GM12878 (cell line): ENCODE data around the gene PLEKHA1. TPM values are rescaled to one million over a fixed set of nuclear protein-coding genes. Genes with fewer than 3 reads are reported as not detected.

Experiments used
- ATAC-seq: fragments of 200-7000 bp; cut with Tn5 transposase; 3 replicates; pipeline ENCODE4 v1.9.1; 2020; ENCODE audit warnings: mild to moderate bottlenecking, moderate library complexity
- BruUV-seq: library from RNA; stranded (reverse); fragments of 400-500 nt; replicated peaks from 2 replicates; lab custom pipeline; 2021; lab: Mats Ljungman, UMichigan
- CTCF ChIA-PET: fragments of 300-600 bp; sonication (Branson Sonifier 250); formaldehyde crosslinking; extraction: SDS; loops from one replicate; lab custom pipeline; 2021; ENCODE audit warnings: inconsistent platforms; lab: Yijun Ruan, JAX
- POLR2A ChIA-PET: fragments of 350-600 bp; formaldehyde crosslinking; extraction: SDS; loops from one replicate; lab custom pipeline; 2021; ENCODE audit warnings: inconsistent platforms; lab: Charles Lee
- RAD21 ChIA-PET: fragments of 300-600 bp; sonication (Branson Sonifier 250); formaldehyde crosslinking; loops from one replicate; lab custom pipeline; 2023; ENCODE audit warnings: antibody characterized with exemption; ENCODE audit not compliant: unreplicated experiment; lab: Charles Lee
- SMC1A ChIA-PET: fragments of 300-600 bp; sonication (Branson Sonifier 250); formaldehyde crosslinking; loops from one replicate; lab custom pipeline; 2023; ENCODE audit not compliant: unreplicated experiment, uncharacterized antibody; lab: Charles Lee
- DNase-seq: peaks from one replicate; pipeline ENCODE4 v3.0.0-alpha.2; 2011; ENCODE audit warnings: low read depth, low spot score
- FAIRE-seq: peaks from 3 replicates; lab custom pipeline; 2011; peaks lifted over from hg19 to GRCh38; lab: Jason Lieb, UNC
- H2AFZ ChIP-seq: 2 replicates; pipeline ENCODE4 v1.6.0; 2011; ENCODE audit warnings: low read depth, low read length, control low read depth; ENCODE audit not compliant: control insufficient read depth
- H3K27ac ChIP-seq: 2 replicates; pipeline ENCODE4 v1.5.1; 2011; ENCODE audit warnings: control low read depth; ENCODE audit not compliant: control insufficient read depth, insufficient read depth
- H3K27me3 ChIP-seq, 2 experiments: replicated peaks in 1 of 2; 2 replicates each; pipeline versions ENCODE4 v1.6.0 to v1.6.1; 2011; ENCODE audit warnings: low read length in 1 of 2; ENCODE audit not compliant: control insufficient read depth in 2 of 2, insufficient read depth in 2 of 2
- H3K36me3 ChIP-seq, 2 experiments: 2 replicates each; pipeline ENCODE4 v1.5.1; 2011; ENCODE audit warnings: low read length in 1 of 2; ENCODE audit not compliant: control insufficient read depth in 2 of 2, insufficient read depth in 2 of 2
- H3K4me1 ChIP-seq: 2 replicates; pipeline ENCODE4 v1.6.1; 2011; ENCODE audit warnings: mild to moderate bottlenecking, low read length, moderate library complexity, mixed read lengths; ENCODE audit not compliant: control insufficient read depth, insufficient read depth
- H3K4me2 ChIP-seq: 2 replicates; pipeline ENCODE4 v1.6.0; 2011; ENCODE audit warnings: control low read depth; ENCODE audit not compliant: control insufficient read depth, insufficient read depth
- H3K4me3 ChIP-seq: fragments of 200-600 bp; sonication (generic); 2 replicates; pipeline ENCODE4 v1.5.1; 2016
- H3K79me2 ChIP-seq: 2 replicates; pipeline ENCODE4 v1.6.0; 2011; ENCODE audit warnings: low read length; ENCODE audit not compliant: control insufficient read depth, insufficient read depth
- H3K9ac ChIP-seq: 2 replicates; pipeline ENCODE4 v1.8.0; 2011; ENCODE audit warnings: low read length, control low read depth, mixed read lengths; ENCODE audit not compliant: control insufficient read depth, insufficient read depth
- H3K9me3 ChIP-seq: replicated peaks from 3 replicates; pipeline ENCODE4 v1.5.1; 2011; ENCODE audit warnings: mild to moderate bottlenecking, low read length; ENCODE audit not compliant: control insufficient read depth, insufficient read depth
- H4K20me1 ChIP-seq: 2 replicates; pipeline ENCODE4 v1.6.0; 2011; ENCODE audit not compliant: control insufficient read depth, insufficient read depth
- CREB1 ChIP-seq: IDR thresholded peaks from 2 replicates; pipeline ENCODE4 v1.6.1; 2012; ENCODE audit warnings: low read depth, mild to moderate bottlenecking, inconsistent platforms
- EED ChIP-seq: sonication (generic); IDR thresholded peaks from 2 replicates; pipeline ENCODE4 v1.6.1; 2016; ENCODE audit warnings: antibody characterized with exemption, low read depth
- EZH2 ChIP-seq: IDR thresholded peaks from 2 replicates; pipeline ENCODE4 v1.6.1; 2012; ENCODE audit warnings: low read depth, mild to moderate bottlenecking, control low read depth, inconsistent platforms, low read length, borderline replicate concordance; ENCODE audit not compliant: control insufficient read depth
- FOS ChIP-seq: IDR thresholded peaks from 3 replicates; pipeline ENCODE4 v1.6.1; 2011; ENCODE audit warnings: borderline replicate concordance; ENCODE audit not compliant: insufficient read length; ENCODE audit errors: extremely low read depth
- GABPA ChIP-seq: IDR thresholded peaks from 2 replicates; pipeline ENCODE4 v1.6.1; 2014; ENCODE audit warnings: antibody characterized with exemption, low read depth, mild to moderate bottlenecking, inconsistent platforms
- MEF2B ChIP-seq: fragments of 450-650 bp; IDR thresholded peaks from 2 replicates; pipeline ENCODE4 v1.6.1; 2018; ENCODE audit warnings: mild to moderate bottlenecking, moderate library complexity; ENCODE audit not compliant: partially characterized antibody, poor library complexity, severe bottlenecking
- MYC ChIP-seq: IDR thresholded peaks from 2 replicates; pipeline ENCODE4 v1.6.1; 2011; ENCODE audit warnings: mild to moderate bottlenecking, low read length, moderate library complexity, inconsistent platforms; ENCODE audit not compliant: insufficient read depth, insufficient replicate concordance, insufficient read length, severe bottlenecking
- NFYA ChIP-seq: IDR thresholded peaks from 2 replicates; pipeline ENCODE4 v1.6.1; 2011; ENCODE audit warnings: low read depth, mild to moderate bottlenecking, low read length, improper control_type of control experiment, borderline replicate concordance
- PAX5 ChIP-seq: IDR thresholded peaks from 2 replicates; pipeline ENCODE4 v1.6.1; 2011; ENCODE audit warnings: low read depth, low read length, borderline replicate concordance
- SMAD1 ChIP-seq: fragments of 450-650 bp; IDR thresholded peaks from 2 replicates; pipeline ENCODE4 v1.6.1; 2018; ENCODE audit warnings: mild to moderate bottlenecking, low read depth; ENCODE audit not compliant: partially characterized antibody
- SREBF1 ChIP-seq: IDR thresholded peaks from 2 replicates; pipeline ENCODE4 v1.6.1; 2012; ENCODE audit warnings: mild to moderate bottlenecking, low read length
- ZBTB33 ChIP-seq: fragments of 450-650 bp; IDR thresholded peaks from 2 replicates; pipeline ENCODE4 v1.6.1; 2017; ENCODE audit warnings: mild to moderate bottlenecking
- ZNF217 ChIP-seq: fragments of 450-650 bp; IDR thresholded peaks from 2 replicates; pipeline ENCODE4 v1.6.1; 2017; ENCODE audit warnings: antibody characterized with exemption, mild to moderate bottlenecking
- ZZZ3 ChIP-seq: IDR thresholded peaks from 2 replicates; pipeline ENCODE4 v1.6.1; 2011; ENCODE audit warnings: low read depth; ENCODE audit not compliant: control insufficient read depth, insufficient read length
- WGBS: methylation state at CpG from one replicate; pipeline ENCODE4 v1.1.6; 2016; ENCODE audit warnings: low lambda C conversion rate; ENCODE audit not compliant: insufficient replicate concordance, insufficient coverage; ENCODE audit errors: missing lambda C conversion rate; 5-methylcytosine and 5-hydroxymethylcytosine counted together
- in situ Hi-C: fragments of 300-500 bp; cut with MboI; formaldehyde crosslinking; loops from 9 replicates; pipeline ENCODE4 v1.14.3; 2018; ENCODE audit warnings: mixed read lengths
- intact Hi-C: fragments of 100-400 bp; cut with micrococcal nuclease; formaldehyde crosslinking; loops from one replicate; pipeline ENCODE4 v1.14.2; 2022; ENCODE audit not compliant: unreplicated experiment
- polyA plus RNA-seq, 11 experiments: library from polyadenylated mRNA; depleted of rRNA in 4 of 11; unstranded in 6 of 11; stranded (reverse) in 5 of 11; fragments of >200 nt; fragmentation: Nextera tagmentation in 4 of 11; fragmentation: Illumina TruSeq in 1 of 11; extraction: Ambion mirVana in 4 of 11; extraction: Trizol in 1 of 11; gene quantifications; 1 replicate in 1 of 11; 2 replicates in 10 of 11; pipeline versions ENCODE4 v1.2.1 to v1.2.3, GENCODE V29; 2011 to 2016; ENCODE audit warnings: inconsistent platforms in 2 of 11, missing spikeins in 2 of 11, low read depth in 1 of 11
- total RNA-seq, 4 experiments: library from RNA; depleted of rRNA in 3 of 4; stranded (reverse); fragments of >200 nt in 3 of 4; fragmentation: Illumina TruSeq in 1 of 4; extraction: Trizol in 1 of 4; gene quantifications; 2 replicates each; pipeline versions ENCODE4 v1.2.1 to v1.2.3, GENCODE V29; 2013 to 2021

Gene PLEKHA1
- total and polyA plus RNA-seq, 10 of the 15 experiments (the other 5 are each of a cell fraction or from before 2014, with no cell fraction given): 0.15 to 6.0 (median 0.32) TPM

GRCh38 chr10:122352817-122353525 lies 21.5 kb upstream of the PLEKHA1 start:
- ChIA-PET POLR2A (no interaction called here), SMC1A (interaction anchor here (0.9 kb wide), 1 partner anchor 81 kb away, joined by 3 read pairs; no protein-coding TSS in a partner anchor), CTCF (interaction anchor here (0.7 kb wide), 1 partner anchor 1284 kb away, joined by 3 read pairs; no protein-coding TSS in a partner anchor), RAD21 (no interaction called here)
- H3K79me2 ChIP-seq: no peaks in the 10 kb centered on the region
- no peaks in the 10 kb centered on the region for H4K20me1 ChIP-seq
- BruUV-seq: no TSS peak
- no peak overlapping the region for H3K4me3 ChIP-seq
- no peak for TF ChIP-seq MEF2B
- TF ChIP-seq FOS: no peak
- no peak for TF ChIP-seq ZZZ3
- no peak for TF ChIP-seq GABPA
- no peak for TF ChIP-seq EED
- TF ChIP-seq PAX5: no peak
- TF ChIP-seq NFYA: no peak
- no peak for TF ChIP-seq ZNF217
- no peak for TF ChIP-seq SREBF1
- no peak for TF ChIP-seq SMAD1
- no peak for TF ChIP-seq ZBTB33
- no peak for TF ChIP-seq EZH2
- TF ChIP-seq CREB1: no peak
- no peak for TF ChIP-seq MYC
- H2AFZ ChIP-seq: no peak overlapping the region
- in situ Hi-C loops (no loop called here), intact Hi-C loops (no loop called here)
- no peak for ATAC-seq
- H3K4me2 ChIP-seq: no peak overlapping the region
- no peaks in the 10 kb centered on the region for H3K9me3 ChIP-seq
- DNase-seq: no peak
- no peak for FAIRE-seq
- 6% methylated on average over 8 of the region's 8 CpGs for WGBS
- H3K27me3 ChIP-seq: peaks cover 2% of the 10 kb centered on the region in 2 experiments; a peak in 2 of 4 replicates
- H3K36me3 ChIP-seq: no peaks in the 10 kb centered on the region
- H3K9ac ChIP-seq: no peak overlapping the region
- H3K27ac ChIP-seq: no peak overlapping the region
- H3K4me1 ChIP-seq: no peaks in the 10 kb centered on the region
